Measurements from ENCODE around the gene FIBP.

The FIBP gene

DNA sequence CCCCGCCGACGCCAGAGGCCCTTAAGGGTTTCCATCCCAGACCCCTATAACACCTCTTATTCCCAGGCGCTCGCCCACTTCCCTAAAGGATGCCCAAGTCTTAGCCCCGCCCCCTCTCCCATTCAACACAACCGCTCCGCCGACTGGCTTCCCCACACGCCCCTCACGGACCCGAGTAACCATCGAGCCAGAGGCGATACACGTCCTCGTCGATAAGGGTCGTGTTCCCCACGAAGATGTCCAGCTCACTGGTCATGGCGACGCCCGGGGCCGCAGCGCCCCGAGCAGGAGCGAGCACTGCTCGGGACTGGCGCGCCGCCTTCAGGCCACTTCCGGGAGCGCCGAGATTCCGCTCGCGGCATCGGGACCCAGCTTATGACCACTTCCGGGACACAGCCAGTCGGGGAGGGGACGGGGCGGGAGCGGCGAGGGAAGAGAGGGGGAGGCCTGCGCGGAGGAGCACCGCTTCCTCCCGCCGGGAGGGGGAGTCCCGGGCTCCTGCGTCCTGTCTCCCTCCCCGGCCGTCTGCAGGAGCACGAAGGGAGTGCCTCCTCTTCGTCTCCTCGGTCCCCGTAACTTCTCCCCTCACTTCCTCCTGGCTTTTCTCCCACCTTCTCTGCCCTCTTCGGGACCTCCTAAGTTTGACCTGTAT is at the start of gene FIBP:
FIBP (minus strand) TSS at position 309 of the 652 bp plus-strand sequence; CDS start at position 256, 53 bp downstream.
- DNase-seq: peak; percentile 98

GRCh38 chr11:65937766-65938165 is 49.5 kb upstream of the FIBP start:
- no peak for DNase-seq

- DNase-seq: no peak
Observed at GRCh38 chr11:65934014-65934413, 45.7 kb upstream of the FIBP start.

DNA sequence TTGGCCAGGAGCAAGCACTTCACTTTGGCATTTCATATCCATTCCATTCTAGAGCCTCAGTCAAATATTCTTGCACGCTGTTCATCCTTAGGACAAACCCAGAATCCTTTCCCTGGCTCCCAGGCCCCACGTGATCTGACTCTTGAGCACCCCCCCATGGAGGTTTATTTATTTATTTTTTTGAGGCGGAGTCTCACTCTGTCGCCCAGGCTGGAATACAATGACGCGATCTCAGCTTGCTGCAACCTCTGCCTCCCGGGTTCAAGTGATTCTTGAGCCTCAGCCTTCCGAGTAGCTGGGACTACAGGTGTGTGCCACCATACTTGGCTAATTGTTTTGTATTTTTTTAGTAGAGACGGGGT is 44.3 kb upstream of the FIBP start:
- peak; percentile 44 for DNase-seq

DNA sequence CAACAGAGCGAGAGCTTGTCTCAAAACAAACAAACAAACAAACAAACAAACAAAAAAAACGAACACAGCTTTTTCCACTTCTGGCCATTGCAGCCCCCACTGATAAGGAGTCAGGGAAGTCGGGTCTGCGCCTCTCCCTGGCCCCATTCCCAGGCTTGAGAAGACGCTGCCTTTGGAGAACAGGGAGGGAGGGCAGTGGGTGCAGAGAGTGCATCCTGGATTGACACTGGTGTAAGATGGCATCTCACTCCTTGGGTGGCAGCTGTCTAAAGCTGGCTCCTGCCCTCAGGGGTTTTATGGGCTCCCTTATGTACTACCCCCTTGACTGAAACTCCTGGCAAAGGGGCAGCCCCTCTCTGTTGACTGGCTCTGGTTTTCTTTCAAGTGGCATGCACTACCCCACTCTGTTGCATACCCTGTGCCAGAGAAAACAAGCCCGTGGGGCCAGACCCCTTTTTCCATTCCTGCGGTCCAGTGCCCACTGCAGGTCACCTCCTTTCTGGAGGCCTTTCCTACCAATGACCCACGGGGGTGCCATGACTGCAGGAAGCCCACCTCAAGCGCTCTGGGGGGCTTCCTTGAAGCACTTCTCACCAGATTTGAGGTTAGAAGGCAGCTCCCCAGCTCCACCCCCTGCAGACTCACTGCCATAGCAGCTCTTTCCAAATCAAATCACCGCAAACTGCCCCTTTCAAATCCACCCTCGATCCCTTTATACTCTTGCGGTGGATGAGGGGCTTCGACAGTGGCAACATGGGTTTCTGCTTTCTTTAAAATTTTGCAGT is 43.7 kb upstream of the FIBP start:
- DNase-seq: no peak

DNA sequence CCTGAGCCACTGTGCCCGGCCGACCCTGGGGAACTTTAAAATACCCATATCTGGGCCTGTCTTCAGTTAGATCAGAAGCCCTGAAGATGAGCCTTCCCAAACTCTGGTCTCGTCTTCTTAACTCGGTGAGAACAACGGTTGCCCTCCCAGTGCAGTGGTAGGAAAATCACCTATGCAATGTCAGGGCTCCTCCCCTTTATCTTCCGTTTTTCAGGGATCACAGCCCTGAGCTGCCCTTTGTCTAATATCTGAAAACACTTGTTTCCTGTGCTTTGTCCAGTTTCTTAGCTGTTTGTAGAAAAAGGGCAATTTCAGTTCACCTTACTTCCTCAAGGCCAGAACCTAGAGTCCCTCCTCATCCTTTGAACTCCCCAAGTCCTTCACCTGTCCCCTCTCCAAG is 40.4 kb upstream of the FIBP start:
- DNase-seq: no peak

- DNase-seq: no peak
Observed at GRCh38 chr11:65927904-65928397, 39.7 kb upstream of the FIBP start.

GRCh38 chr11:65925397-65925796 is 37.1 kb upstream of the FIBP start:
- DNase-seq: no peak

- DNase-seq: no peak
Observed at GRCh38 chr11:65922565-65922964, 34.3 kb upstream of the FIBP start.

DNA sequence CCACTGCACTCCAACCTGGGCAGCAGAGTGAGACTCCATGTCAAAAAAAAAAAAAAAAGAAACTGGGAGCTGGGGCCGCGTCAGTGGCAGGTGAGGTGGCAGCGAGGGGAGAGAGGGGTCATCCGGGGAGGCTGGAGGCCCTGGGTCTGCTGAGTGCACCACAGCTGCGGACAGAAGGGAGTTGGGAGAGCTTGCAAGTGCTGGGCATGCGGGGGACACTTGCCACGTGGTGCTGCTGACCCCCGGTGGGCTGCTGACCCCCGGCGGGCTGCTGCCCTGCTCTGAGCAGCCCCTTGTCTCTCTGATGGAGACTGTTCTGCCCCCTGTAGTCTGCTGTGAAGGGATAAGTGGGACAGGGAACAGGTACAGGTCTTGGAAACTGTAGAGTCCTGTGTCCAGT is 33.6 kb upstream of the FIBP start:
- no peak for DNase-seq

- no peak for DNase-seq
Observed at GRCh38 chr11:65921033-65921555, 32.8 kb upstream of the FIBP start.

GRCh38 chr11:65920372-65920802 is 32.1 kb upstream of the FIBP start:
- no peak for DNase-seq

- DNase-seq: no peak
Observed at GRCh38 chr11:65919573-65920371, 31.5 kb upstream of the FIBP start.

DNA sequence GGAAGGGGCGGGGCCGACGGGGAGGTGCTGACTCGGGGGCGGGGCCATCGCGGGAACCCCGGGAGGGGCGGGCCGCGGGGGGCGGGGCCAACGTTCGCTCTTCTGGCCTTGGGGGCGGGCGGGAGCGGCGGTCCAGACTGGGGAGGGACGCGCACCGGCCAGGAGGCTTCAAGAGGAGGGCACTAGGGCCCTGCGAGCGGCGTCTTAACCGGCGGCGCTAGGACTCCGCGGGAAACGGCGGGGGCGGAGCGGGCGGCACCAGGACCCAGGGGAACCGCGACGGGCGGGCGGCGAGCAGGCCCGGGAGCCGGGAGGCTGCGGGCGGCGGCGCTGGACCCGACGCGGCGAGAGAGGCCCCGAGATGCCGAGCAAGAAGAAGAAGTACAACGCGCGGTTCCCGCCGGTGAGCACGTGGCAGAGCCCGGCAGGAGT is 30.9 kb upstream of the FIBP start, which contains the start of gene DRAP1:
DRAP1 (plus strand) TSS at position 286 of the 432 bp plus-strand sequence; CDS start at position 362, 76 bp downstream.
- DNase-seq: peak; percentile 99

DNA sequence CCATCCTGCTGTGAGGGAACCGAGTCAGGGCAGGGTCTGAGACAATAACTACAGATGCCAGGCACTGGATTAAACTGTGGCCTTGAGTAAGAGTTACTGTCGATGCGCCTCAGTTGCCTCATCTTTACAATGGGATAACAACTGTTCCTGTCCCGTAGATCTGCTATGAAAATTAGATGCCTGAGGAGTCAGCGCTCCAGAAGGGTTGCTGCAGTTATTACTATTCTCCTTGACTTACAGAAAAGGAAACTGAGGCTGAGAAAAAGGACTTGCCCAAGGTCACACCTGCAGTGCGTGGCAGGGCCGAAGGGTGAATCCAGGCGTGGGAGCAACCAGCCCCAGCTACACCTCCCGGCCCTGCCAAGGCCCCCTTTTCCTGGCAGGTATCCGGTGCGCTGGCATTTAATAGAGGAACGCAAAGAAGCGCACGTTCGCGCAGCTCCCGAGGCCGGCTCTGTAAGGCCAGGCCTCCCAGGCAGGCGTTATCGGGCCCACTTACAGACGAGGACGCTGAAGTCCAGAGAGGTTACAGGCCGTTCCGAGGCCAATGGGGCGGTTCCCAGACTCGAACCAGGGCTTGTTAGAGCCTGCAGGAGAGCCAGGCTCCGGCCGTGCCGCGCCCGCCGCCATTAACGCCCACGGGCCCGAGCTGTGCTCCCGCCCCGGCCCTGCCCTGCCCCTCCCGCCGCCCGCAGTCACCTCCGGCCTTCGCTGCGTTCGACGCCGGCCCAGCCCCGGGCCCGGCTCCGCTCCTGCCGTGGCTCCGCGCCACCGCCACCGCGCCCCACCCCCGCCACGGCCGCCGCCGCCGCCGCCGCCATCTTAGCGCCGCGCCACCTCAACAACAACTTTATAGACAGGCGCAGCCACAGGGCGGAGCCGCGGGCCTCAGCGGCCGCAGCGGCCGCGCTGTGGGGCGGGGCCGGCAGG is 30.2 kb upstream of the FIBP start, which contains the start of gene C11orf68:
C11orf68 (minus strand) TSS at position 852 of the 930 bp plus-strand sequence; CDS start at position 821, 31 bp downstream.
- no peak for DNase-seq

DNA sequence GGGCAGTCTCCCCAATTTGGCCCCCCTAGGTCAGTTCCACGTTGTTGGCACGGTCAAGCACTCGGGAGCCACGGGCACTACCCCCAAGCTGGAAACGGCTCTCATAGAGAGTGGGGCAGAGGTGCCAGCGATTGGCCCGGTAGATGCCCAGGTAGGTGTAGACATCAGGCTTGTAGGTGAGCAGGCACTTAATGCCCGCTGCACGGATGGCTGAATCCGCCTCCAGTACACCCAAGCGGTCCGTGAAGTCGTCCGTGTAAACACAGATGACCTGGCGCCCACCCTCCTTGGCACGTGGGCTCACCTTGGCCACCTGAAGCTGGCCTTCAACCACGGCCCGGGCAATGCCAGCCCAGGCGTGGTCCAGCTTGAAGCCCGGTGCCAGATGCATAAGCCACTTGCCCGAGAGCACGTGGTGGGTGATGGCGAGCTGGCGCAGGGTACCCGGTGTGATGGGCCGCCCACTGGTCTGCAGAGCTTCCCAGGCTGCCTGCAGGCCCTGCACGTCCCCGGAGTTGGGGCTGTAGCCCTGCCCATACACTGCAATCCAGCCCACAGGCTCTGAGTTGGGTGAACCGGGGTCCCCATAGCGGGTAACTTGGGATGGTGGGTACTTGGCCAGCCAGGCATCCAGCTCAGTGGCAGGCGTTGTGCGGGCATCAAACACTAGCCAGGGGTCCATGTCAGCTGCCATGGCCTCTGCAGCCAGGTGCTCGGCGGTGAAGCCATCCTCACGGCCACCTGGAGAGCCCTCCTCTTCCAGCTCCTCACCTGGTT is 29.4 kb upstream of the FIBP start:
- no peak for DNase-seq

GRCh38 chr11:65917077-65917433 is 28.8 kb upstream of the FIBP start:
- DNase-seq: no peak

DNA sequence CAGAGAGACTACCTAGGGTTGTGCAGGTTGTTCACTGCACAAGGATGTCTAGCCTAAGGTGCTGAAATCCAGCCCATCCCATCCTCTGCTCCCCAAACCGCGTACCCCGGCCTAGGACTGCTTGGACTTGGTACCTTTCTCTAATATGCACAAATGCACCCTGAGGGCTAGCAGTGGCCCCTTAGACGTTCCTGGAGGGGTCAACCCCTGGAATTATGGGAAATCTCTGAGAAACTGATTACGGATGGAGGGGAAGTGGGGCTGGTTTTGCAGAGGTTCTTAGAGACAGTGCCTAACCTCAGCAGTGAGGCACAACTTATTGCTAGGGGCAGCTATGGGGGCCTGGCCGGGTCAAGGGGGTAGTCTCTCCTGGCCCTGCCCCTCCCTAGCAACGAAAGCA is 28.1 kb upstream of the FIBP start:
- DNase-seq: no peak

DNA sequence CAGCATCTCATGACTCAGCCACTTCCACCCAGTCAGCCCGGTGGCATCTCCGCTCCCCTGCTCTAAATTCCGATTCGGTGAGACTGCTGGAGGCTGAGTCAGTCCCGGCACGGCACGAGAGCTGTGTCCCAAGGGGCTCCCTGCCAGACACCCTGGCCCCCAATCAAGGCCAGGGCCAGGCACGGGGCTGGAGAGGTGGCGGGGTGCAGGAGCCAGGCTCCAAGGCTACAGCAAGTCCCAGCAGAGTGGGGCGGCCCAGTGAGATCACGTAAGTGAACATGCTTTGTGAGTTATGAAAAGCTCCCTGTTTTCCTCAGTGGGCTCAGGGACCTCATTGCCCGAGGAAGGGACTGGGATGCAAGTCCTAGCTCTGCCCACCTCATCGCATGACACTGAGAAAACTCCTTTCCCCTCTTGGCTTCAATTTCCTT is 27.6 kb upstream of the FIBP start:
- DNase-seq: peak; percentile 99

DNA sequence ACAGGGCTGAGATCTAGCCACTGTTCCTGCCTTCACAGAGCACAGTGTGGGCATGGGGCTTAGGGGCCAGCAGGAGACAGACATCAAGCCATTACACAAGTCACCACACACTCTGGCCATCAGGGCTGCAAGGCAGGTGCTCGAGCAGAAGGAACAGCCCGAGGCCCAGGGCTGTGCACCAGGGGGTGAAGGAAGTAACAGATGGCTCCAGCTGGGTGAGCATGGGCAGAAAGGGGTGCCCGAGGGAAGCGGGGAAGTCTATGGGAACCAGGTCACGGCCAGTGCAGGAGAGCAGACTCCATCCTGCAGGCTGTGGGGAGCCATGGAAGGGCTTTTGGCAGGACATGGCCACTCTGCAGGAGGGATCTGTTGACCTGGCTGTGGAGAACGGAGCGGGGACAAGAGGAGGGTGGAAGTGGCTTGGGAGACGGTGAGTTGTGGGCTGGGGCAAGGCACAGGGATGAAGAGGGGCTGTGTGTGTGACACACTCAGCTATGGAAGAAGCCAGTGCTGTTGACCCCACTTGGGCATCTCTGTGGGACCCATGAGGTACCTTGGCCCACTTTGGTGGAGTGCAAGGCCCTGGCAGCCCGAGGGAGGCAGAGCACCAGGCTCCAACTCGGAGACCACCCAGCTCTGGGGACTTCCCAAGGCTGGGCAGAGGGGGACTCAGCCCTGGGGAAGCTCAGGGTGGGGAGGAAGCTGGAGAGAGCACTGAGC is 27.0 kb upstream of the FIBP start:
- no peak for DNase-seq
